ENCODE measurements around the gene CPLX3. TPM values are rescaled to one million over a fixed set of nuclear protein-coding genes. Genes with fewer than 3 reads are reported as not detected.

The CPLX3 gene, protein sequence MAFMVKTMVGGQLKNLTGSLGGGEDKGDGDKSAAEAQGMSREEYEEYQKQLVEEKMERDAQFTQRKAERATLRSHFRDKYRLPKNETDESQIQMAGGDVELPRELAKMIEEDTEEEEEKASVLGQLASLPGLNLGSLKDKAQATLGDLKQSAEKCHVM
- total RNA-seq = not detected in 2 replicates

DNA sequence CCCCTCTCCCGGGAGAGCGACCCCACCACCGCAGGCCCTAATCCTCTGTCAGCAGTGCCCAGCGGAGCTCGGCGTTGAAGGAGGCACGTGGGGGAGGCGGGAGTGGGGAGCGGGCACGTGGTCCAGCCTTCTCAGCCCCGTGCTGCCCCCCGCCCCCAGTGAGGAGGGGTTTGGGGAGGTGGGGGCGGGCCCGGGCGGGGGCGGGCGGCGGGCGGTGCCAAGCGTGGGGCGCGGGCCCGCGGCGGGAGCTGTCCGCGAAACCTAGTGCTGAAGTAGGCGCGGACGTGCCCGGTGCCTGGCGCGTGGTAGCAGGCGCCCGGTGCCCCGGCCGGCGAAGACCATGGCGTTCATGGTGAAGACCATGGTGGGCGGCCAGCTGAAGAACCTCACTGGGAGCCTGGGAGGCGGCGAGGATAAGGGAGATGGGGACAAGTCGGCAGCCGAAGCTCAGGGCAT is at the start of gene CPLX3:
Gene CPLX3 (plus strand): TSS at position 264 of the 456 bp plus-strand sequence. CDS start 77 bp downstream, at position 341.

DNA sequence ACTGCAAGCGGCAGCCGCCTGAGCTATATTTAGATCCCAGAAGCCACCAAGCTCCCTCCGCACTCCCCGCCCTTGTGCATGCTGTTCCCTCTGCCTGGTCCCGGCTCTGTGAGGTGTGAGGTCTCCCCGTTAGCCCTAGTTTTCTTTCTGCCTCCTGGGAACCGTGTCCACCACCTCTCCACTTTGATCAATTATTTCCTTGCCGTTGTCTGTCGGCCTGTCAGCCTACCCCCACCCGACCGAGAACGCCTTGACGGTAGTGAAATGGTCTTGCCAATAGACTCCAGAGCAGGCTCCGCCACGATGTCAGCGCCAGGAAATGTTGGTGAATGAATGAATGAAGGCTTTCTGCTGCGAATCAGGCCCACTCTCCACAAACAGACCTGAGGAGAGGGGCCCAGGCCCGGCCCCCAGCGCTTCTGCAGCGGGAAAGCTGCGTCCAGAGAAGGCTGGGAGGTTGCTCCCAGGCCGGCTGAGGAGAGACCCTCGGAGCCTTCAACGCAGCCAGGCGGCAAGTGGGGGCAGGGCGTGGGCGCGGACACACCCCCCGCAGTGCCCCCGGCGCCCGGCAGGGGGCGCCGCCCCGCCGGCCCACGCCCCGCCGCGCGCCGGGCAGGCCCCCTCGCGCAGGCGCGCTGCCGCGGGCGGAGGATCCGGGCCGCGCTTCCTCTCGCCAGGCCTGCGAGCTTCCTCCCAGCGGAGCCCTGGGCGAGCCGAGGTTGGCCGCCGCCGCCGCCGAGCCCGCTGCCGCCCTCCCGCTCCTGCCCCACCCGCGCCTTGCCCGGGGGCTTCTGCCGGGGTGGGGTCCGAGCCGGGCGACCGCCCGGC is 44.8 kb upstream of the CPLX3 start, which contains the start of gene CSK:
Gene CSK (plus strand): TSS at position 650 of the 828 bp plus-strand sequence. CDS start 16,218 bp downstream, outside the sequence.

DNA sequence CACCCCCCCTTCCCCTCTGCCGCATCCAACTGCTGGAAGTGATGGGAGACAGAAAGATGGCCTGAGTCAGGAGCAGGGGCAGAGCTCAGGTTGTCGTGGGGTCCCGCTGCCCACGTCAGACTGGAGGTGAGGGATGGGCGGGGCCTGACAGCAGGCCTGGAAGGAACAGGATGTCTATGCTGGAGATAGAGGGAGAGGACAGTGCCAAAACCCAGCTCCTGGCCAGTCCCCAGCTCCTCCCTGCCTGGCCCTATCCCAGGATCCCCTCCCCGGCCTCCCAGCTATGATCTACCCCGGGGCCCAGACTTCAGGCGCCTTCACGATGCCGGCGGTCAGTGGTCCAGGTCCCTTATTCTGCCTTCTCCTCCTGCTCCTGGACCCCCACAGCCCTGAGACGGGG is 13.9 kb upstream of the CPLX3 start, which contains the start of gene LMAN1L:
Gene LMAN1L (plus strand): TSS at position 303 of the 400 bp plus-strand sequence. CDS start 20 bp downstream, at position 323.

DNA sequence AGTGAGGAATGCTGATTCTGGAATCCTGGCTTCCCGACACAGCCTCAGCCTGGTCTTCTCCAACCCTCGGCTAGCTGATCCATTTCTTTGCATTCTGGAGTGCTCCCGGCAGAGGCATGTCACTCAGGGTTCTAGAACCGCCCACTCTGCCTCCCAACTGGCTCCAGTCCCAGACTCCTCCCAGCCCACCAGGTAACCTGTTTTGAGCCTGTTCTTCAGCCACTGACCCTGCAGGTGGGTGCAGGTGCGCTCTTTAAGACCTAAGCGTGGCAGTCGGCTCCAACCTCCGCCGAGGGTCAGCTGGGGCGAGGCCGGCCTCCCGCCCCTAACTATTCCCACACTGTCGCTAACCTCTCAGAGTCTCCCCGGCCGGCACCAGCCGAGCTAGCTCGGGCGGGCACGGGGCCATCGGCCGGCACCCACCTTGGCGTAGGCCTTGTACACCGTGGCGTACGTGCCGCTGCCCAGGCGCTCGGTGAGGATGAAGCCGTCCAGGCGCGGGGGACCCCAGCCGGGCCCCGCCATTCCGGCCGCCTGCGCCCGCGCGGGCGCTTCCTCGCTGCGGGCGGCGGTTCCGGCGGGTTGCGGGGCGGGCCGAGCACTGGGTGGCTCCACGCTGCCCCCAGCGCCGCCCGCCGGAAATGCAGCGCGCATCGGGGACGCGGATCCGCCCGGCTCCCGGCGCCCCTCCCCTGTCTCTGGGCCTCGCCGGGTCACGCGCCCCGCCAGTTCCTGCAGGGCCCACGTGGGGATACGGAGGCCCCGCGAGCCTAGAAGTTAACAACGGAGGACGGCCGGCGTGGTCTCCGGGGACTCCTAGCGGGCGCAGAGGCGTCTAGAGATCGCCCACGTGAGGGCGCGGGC is 16.4 kb downstream of the CPLX3 start, which contains the start of gene ULK3:
Gene ULK3 (minus strand): TSS at position 576 of the 864 bp plus-strand sequence. CDS start 51 bp downstream, at position 525.

DNA sequence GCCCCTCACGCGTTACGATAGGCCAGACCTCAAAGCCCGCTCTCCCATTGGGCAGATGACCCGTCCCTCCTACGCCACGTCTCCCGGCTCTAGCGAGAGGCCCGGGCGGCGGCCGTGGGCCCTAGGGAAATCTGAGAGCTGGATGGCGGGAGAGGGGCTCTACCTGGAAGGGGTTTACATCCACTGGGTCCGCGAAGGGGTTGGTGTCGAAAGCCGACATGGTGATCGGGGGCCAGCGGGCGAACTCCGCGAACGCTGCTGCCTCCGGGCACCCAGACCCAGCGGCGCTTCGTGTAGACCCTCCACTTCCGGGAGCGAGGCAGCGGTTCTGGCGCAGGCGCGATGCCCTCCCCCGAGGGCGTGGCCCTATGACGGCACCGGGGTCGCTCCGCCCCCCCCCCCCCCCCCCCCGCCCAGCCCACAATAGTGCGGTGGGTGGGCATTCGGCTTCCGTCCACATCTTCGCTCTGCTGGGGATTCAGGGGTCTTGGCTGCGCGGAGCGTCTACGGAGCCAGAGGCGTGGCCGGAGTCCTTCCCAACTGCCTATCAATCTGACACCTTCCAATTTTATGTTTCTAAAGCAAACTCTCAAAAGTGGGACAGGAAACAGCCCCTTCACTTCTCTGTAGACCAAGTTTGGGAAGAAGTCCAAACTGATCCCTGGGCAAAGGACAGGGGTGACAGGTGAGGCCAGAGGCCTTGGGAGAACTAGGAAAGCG is 46.8 kb downstream of the CPLX3 start, which contains the start of gene SCAMP2:
Gene SCAMP2 (minus strand): TSS at position 330 of the 720 bp plus-strand sequence. CDS start 110 bp downstream, at position 220.

Other genes starting within 250 kb of the CPLX3 start
- gene CLK3, start 210.8 kb upstream of the CPLX3 start, total RNA-seq = 77.8 and 78.5 TPM in 2 replicates
- gene EDC3, start 130.6 kb upstream of the CPLX3 start, total RNA-seq = 9.9 and 10.7 TPM in 2 replicates
- 2.1 and 2.5 TPM in 2 replicates for gene CYP1A1, start 101.1 kb upstream of the CPLX3 start, total RNA-seq
- gene CYP1A2, start 77.8 kb upstream of the CPLX3 start, total RNA-seq = not detected in 2 replicates
- 9.9 and 24.5 TPM in 2 replicates for gene CSK, start 44.5 kb upstream of the CPLX3 start, total RNA-seq
- gene LMAN1L, start 13.8 kb upstream of the CPLX3 start, total RNA-seq = 0.36 TPM in 1 of 2 replicates, not detected in the other
- 12.8 and 17.3 TPM in 2 replicates for gene ULK3, start 16.5 kb downstream of the CPLX3 start, total RNA-seq
- 60.8 and 100 TPM in 2 replicates for gene SCAMP2, start 46.7 kb downstream of the CPLX3 start, total RNA-seq
- gene MPI, start 63.4 kb downstream of the CPLX3 start, total RNA-seq = 109 and 112 TPM in 2 replicates
- 37.7 and 41.3 TPM in 2 replicates for gene FAM219B, start 80.2 kb downstream of the CPLX3 start, total RNA-seq
- gene COX5A, start 111.4 kb downstream of the CPLX3 start, total RNA-seq = 105 and 109 TPM in 2 replicates
- gene RPP25, start 130.1 kb downstream of the CPLX3 start, total RNA-seq = 18.3 and 22.4 TPM in 2 replicates
- 2.1 and 4.7 TPM in 2 replicates for gene SCAMP5, start 168.9 kb downstream of the CPLX3 start, total RNA-seq
- gene PPCDC, start 197.0 kb downstream of the CPLX3 start, total RNA-seq = 10.2 and 24.0 TPM in 2 replicates